Astrocyte of the spinal cord (primary cell): ENCODE measurements around the gene RFLNA.

Experiments used
- DNase-seq: peaks from one replicate; pipeline ENCODE4 v3.0.0; 2011; ENCODE audit warnings: low read depth, low spot score
- H3K4me3 ChIP-seq: 2 replicates; pipeline ENCODE4 v1.5.1; 2011; ENCODE audit warnings: low read depth, mild to moderate bottlenecking, low read length, moderate library complexity
- in situ Hi-C: cut with HindIII; loops from 2 replicates; pipeline ENCODE4 v1.10.0; 2017; ENCODE audit warnings: low sequenced_read_pairs
- TF ChIP-seq, protein P1 (sequence below): IDR thresholded peaks from 2 replicates; pipeline ENCODE4 v1.5.1; 2012; ENCODE audit warnings: low read depth, mild to moderate bottlenecking, low read length, inconsistent platforms

RFLNA gene

DNA sequence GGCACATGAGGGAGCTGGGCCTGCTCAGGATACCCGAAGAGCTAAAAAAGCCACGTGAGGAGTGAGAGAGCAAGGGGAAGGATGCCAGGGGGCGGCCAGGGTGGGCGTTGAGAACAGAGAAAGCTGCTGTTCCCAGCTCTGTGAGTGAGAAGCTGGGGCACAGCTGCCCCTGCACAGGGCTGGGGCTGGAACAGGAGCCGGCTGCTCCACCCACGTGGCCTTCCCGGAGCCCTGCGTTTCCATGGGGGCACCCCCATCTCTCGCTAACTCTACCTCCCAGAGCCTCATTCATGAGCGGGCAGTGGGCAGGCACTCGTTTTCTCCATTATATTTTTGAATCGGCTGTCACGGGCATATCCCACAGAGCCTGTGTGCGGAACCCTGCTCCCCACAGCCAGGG lies 42.7 kb downstream of the RFLNA start:
- TF ChIP-seq, protein P1, sequence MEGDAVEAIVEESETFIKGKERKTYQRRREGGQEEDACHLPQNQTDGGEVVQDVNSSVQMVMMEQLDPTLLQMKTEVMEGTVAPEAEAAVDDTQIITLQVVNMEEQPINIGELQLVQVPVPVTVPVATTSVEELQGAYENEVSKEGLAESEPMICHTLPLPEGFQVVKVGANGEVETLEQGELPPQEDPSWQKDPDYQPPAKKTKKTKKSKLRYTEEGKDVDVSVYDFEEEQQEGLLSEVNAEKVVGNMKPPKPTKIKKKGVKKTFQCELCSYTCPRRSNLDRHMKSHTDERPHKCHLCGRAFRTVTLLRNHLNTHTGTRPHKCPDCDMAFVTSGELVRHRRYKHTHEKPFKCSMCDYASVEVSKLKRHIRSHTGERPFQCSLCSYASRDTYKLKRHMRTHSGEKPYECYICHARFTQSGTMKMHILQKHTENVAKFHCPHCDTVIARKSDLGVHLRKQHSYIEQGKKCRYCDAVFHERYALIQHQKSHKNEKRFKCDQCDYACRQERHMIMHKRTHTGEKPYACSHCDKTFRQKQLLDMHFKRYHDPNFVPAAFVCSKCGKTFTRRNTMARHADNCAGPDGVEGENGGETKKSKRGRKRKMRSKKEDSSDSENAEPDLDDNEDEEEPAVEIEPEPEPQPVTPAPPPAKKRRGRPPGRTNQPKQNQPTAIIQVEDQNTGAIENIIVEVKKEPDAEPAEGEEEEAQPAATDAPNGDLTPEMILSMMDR, result no peak
- in situ Hi-C loops, result no loop called here
- no peak overlapping the region for H3K4me3 ChIP-seq
- no peak for DNase-seq

DNA sequence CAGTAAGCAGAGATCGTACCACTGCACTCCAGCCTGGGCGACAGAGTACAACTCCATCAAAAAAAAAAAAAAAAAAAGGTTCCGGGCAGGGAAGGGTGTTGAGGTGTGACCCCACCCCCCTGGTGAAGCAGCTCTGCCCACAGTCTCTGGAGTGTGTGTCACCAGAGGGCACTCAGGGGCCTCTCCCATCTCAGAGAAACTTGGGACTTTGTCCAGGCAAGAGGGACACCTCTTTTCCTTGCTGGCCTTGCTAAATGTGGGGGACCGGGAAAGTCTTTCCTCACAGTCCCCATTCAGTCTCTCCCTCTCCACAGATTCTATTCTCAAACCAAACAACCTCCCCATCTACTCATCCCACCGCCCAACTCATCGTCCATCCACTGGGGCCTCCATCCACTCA lies 43.6 kb downstream of the RFLNA start:
- TF ChIP-seq, protein P1, result no peak
- no peak overlapping the region for H3K4me3 ChIP-seq
- in situ Hi-C loops, result no loop called here
- DNase-seq, result no peak

DNA sequence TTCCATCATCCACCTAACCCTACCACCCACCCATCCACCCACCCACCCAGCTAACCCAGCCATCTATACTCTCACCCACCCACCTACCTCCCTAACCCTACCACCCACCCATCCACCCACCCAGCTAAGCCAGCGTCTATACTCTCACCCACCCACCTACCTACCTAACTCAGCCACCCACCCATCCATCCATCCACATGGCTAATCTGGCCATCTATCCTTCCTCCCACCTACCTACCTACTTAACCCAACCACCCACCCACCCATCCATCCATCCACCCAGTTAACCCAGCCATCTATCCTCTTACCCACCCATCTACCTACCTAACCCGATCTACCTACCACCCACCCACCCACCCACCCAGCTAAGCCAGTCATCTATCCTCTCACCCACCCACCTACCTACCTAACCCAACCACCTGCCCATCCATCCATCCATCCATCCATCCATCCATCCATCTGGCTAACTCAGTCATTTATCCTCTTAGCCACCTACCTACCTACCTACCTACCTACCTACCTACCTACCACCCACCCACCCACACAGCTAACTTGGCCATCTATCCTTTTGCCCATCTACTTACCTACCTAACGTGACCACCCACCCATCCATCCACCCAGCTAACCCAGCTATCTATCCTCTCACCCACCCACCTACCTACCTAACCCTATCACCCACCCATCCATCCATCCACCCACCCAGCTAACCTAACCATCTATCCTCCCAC lies 44.1 kb downstream of the RFLNA start:
- in situ Hi-C loops, result no loop called here
- no peak overlapping the region for H3K4me3 ChIP-seq
- TF ChIP-seq, protein P1, result no peak
- DNase-seq, result no peak

DNA sequence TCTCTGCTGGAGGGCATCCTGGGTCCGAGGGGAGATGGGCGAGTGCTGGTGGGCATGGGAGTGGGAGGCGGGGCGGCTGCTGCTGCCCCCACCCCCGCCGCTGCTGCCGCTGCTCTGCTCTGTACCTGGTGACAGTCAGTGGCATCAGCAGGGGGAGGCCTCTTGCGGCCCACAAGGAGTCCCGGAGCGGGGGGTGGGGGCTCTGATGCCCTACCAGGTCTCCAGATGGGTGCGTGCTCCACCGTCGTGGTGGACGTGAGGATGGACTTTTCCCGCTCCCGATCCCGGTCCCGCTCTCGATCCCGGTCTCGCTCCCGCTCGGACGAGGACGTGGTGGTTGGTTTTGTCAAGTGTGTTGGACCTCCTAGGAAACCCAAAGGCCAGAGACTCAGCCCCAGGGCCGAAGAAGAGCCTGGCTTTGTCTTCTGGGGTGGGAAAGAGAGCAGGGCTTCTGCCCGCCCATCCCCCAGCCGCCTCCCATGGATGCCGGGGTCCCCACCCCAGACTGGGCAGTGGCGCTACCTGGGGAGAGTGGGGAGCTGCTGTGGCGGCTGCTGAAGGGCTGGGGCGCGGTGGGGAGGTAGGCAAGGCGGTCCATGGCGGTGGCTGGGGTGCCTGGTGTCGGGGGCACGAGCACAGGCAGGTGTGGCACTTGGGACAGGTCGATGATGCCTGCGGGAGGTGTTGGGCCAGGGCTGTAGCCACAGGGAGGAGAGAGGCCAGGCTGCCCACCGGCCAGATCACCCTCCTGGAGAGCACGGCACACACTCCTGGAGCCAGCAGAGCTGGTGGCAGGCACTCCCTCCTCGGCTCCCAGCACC lies 45.4 kb downstream of the RFLNA start:
- in situ Hi-C loops, result no loop called here
- TF ChIP-seq, protein P1, result no peak
- no peak overlapping the region for H3K4me3 ChIP-seq
- DNase-seq, result no peak

DNA sequence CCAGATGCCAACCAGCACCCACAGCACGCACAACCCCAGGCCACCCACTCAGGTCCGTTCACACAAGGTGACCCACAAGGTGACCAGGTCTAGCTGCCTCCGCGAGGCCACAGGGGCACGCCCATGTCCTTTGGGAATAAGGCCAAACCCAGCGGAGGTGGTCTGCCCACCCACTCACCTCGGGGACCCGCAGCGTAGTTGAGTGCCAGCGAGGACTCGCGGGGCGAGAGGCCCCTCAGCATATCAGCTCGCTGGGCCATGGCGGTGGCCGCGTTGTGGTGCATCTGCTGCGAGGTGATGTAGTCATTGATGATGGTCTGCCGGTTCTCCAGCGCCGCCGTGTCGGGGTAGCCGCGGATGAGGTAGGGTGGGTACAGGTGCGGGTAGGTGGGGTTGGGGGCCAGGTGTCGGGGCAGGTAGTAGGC lies 46.8 kb downstream of the RFLNA start:
- in situ Hi-C loops, result no loop called here

DNA sequence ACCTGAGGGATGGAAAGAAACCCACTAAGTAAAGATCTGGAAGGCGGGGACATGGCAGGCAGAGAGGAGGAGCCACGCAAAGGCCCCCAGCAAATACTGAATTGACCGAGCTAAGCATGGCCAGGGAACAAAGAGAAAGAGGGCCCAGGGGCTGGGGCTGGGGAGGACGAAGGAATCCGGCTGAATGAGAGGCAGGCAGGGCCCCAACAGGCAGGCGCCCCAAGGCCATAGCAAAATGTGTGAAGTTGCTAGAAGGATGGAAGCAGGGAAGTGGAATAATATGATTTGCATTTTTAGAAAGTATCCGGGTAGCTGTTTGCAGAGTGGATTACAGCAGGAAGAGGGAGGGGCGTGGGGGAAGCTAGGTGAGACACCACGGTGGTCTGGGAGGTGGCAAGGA lies 49.1 kb downstream of the RFLNA start:
- in situ Hi-C loops, result no loop called here
- no peak overlapping the region for H3K4me3 ChIP-seq
- DNase-seq, result no peak
- TF ChIP-seq, protein P1, result no peak

More for the DNA sequence above, 46.8 kb downstream of the RFLNA start:
- TF ChIP-seq, protein P1, result no peak
- DNase-seq, result no peak
- no peak overlapping the region for H3K4me3 ChIP-seq
